HL-60/S4 (cell line): ENCODE measurements around the gene HSPB2.
"Not testable (repeated sequence)": the region's sequence is repeated elsewhere in the genome, so short reads cannot be mapped to it uniquely, and the experiment has no call there.

Experiments
- in situ Hi-C: fragments of 300-500 bp; cut with MboI; formaldehyde crosslinking; loops from 2 replicates; pipeline ENCODE4 v1.14.3; 2022; ENCODE audit warnings: low sequenced_read_pairs

The HSPB2 gene

DNA sequence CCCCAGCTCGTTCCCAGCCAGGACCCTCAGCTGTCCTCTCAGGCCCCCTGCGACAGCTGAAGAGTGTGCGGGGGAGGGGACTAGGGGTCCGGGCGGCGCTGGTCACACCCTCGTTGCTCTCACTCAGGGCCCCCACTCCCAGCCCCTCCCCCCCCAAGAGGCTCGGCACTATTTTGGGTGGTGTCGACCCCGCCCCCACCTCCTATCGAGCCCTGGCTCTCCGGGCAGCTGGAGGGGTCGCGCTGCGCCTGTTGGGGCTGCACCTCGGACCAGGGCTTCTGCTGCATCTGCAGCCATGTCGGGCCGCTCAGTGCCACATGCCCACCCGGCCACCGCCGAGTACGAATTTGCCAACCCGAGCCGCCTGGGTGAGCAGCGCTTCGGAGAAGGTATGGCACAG lies at the start of gene HSPB2:
HSPB2 (plus strand) TSS at position 200 of the 400 bp plus-strand sequence; CDS start at position 296, 96 bp downstream.
- in situ Hi-C loops, result no loop called here

- in situ Hi-C loops, result no loop called here
Observed at GRCh38 chr11:111870113-111870512, 42.4 kb upstream of the HSPB2 start.

DNA sequence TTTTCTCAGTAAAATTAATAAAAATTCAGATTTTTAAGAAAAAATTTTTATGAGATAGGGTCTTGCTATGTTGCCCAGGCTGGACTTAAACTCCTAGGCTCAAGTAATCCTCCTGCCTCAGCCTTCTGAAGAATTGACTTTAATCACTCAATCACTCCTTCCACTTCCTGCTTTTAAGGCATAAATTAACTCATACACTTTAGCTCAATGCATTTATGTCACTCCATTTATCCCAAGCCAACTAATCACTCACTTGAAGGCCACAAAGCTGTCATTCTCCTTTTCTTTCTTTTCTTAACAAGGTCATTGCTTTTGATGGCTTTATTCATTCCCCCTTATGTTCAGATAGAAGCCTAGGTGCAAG lies 42.0 kb upstream of the HSPB2 start:
- in situ Hi-C loops, result no loop called here

GRCh38 chr11:111870886-111871692 lies 41.4 kb upstream of the HSPB2 start, which contains the start of gene ALG9:
TSS of gene ALG9 (minus strand) at chr11:111871581. CDS start at chr11:111871482, 99 bp downstream.
- in situ Hi-C loops, result no loop called here

DNA sequence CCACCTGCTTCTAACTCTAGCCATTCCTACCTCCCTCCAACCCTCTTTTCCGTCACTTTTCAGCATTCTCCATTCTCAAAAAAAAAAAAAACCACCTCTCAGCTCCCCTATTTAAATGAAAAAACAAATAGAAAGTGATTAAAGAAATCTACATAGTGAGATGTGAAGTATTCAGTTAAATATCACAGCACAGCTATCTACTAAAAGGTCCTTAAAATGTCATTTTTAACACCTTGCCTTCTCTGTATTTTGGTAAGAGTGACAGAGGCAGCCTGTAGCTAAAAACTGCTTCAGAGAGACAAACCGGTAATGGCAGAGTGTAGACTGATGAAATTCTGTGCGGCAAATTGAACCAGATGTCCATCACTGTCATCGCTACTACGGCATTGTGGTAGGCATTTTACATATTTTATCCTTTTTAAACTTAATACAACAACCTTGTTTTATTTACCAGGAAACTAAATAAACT lies 40.8 kb upstream of the HSPB2 start:
- in situ Hi-C loops, result no loop called here

DNA sequence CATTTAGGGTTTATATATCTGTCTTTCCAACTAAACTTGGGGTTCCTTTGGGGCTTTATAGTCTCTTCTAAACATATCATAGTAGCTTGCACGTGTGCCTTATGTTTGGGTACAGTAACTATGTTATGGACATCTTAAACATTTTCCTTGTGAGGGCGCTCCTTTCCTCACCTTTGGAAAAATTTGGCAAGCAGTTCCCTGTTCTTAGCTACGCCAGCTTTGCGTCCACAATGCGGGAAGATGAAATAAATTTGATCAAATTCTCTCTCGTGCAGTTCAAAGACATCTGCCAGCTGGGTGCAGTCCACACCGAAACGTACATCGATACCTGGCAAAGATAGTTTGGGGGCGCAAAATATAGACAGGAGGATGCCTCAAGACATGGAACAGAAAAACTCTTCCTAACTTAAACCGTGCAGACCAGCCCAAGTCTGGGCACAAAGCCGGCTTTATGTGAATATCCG lies 34.1 kb upstream of the HSPB2 start:
- in situ Hi-C loops, result no loop called here

DNA sequence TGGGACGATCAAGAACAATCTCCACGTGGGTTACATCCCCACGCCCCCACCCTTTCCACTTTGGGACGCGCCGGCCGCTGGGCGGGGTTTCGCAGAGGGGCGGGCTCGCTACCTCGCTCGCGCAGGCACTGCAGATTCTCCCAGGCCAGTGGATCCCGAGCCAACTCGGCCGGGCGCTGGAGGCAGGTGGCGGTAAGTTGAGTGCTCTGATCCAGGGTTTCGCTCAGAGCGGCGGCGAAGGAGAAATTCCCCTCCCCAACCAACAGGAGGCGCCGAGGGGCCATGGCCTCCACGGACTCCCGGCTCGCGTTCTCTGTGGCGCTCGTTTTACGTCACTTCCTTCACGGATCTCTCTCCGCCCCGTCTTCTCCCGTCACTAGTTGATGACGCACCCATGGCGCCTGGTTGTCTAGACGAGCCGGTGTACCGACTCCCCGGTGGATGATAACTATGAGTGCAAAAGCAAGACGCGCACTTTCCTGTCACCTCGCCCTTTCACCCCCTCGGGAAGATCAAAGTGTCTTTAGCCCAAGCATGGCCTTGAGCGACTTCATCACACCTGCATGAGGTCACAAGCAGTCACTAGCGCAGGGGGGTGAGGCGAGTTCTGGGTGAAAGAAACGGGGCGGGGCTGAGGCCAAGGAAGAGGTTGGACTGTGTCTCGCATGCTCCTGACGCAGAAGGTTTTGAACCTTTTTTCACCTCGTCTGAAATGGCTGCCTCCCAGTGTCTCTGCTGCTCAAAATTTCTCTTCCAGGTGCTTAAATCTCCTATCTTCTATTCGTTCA lies 33.5 kb upstream of the HSPB2 start, which contains the start of the genes CFAP68 and FDXACB1:
CFAP68 (plus strand) TSS at position 693 of the 788 bp plus-strand sequence; CDS start at position 713, 20 bp downstream.
FDXACB1 (minus strand) TSS at position 317 of the 788 bp plus-strand sequence; CDS start at position 284, 33 bp downstream.
- in situ Hi-C loops, result no loop called here

DNA sequence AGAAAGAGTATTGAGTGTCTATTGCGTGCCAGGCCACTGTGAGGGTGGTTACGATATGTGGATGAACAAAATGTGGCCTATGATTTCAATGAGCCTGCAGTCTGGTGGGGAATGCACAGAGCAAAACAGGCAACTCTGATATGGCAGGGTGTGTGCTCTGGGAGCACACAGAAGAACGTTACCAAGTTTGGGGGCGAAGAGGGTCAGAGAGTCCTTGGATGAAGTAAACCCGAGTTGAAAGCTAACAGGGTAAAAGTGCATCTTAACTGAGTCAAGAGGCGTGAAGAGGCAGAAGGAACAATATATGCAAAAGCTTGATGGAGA lies 32.9 kb upstream of the HSPB2 start:
- in situ Hi-C loops, result no loop called here

GRCh38 chr11:111882202-111882601 lies 30.3 kb upstream of the HSPB2 start:
- in situ Hi-C loops, result no loop called here

- in situ Hi-C loops, result not testable (repeated sequence)
Observed at GRCh38 chr11:111885053-111885452, 27.5 kb upstream of the HSPB2 start.

DNA sequence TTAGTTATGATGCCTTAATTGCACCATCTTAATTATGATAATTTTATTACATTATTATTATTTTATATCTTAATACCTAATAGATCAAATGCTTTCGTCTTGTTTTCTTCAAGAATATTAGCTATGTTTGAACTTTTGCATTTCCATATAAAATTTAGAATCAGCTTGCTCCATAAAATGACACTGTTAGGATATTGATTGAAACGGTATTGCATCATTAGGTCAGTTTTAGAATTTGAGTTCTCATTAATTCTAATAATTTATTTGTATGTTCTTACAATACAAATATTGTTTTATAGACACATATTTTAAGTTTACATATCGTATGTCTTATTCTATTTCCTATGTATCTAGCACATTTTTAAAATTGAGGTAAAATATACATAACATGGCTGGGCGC lies 26.5 kb upstream of the HSPB2 start:
- in situ Hi-C loops, result no loop called here

DNA sequence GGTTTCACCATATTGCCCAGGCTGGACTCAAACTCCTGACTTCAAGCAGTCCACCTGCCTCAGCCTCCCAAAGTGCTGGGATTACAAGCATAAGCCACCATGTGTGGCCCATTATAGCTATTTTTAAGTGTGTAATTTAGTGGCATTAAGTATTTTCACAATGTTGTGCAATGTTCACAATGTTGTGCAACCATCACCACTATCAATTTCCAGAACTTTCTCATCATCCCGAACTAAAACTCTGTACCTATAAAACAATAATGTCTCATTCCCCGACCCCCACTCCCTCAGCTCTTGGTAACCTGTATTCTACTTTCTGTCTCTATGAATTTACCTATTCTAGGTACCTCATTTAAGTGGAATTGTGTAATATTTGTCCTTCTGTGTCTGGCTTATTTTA lies 25.7 kb upstream of the HSPB2 start:
- in situ Hi-C loops, result no loop called here

DNA sequence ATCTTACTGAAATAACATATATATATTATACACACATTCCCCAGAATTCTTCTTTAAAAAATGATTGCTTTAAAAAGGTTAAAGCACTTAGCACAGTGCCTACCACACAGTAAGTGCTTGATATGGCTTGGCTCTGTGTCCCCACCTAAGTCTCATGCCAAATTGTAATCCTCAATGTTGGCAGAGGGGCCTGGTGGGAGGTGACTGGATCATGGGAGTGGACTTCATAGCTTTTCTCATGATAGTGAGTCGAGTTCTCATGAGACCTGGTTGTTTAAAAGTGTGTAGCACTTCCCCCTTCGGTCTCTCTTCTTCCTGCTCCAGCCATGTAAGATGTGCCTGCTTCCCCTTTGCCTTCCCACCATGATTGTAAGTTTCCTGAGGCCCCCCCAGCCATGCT lies 7.1 kb upstream of the HSPB2 start:
- in situ Hi-C loops, result no loop called here

- in situ Hi-C loops, result no loop called here
Observed at GRCh38 chr11:111906680-111907079, 5.9 kb upstream of the HSPB2 start.

DNA sequence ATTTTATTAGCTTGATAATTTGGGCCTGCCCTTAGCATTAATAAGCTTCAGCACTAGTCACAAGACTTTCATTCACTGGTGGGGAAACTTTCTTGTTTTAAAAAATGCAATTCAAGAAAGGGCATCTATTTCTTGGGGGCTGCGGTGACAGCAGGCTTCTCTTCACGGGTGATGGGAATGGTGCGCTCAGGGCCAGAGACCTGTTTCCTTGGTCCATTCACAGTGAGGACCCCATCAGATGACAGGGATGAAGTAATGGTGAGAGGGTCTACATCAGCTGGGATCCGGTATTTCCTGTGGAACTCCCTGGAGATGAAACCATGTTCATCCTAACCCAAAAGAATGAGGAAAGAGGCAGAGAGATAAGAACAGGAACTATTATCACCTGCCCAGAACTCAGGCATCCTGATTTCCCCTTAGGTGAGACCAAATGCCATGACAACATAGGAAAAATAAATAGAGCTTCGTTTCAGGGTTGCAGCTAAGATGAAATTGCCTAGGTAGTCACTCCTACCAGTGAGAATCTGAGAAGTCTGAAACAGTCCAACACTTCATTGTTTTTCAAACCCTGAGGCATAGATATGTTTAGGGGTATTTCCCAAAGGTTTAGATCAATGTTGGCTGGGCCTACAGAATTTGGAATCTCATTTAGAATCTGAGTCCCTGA lies 3.8 kb upstream of the HSPB2 start:
- in situ Hi-C loops, result no loop called here

- in situ Hi-C loops, result no loop called here
Observed at GRCh38 chr11:111909378-111909777, 3.2 kb upstream of the HSPB2 start.

DNA sequence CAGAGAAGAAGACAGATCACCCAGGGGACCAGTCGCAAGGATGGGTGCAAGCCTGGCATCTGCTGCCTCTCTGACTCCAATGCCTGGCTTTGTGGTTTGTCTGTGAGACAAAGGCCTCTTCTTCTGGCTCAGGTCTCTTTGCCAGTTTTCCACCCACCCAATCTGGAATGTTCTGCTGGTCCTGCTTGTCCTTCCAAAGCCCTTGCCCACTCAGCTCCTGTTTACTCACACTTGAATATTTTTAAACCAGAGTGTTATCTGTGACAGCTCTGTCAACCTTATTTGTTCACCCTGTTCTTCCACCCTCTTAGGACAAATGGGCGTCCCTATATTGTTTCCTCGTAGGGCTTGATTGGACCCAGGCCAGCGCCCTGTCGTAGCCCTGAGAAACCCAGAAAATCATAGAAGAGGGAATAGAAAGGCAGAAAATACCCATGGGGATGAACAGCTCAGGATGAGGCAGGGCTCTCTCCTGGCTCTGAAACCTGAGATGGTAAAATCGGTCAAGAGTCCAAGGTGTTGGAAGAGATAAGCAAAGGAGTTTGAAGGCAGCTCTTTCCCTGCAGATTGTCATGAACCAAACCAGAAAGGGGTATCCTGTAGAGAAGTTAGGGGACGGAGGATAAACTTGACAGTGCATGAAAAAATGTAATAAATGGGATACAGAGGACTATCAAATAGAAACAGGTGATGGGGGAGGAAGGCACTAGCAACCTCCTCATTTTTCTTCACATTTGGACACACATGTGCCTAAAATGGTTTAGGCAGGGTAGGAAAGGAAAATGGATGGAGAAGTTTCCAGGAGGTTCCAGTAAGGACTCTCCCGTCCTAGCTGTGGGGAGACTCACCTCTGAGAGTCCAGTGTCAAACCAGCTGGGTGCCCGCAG lies 1.6 kb upstream of the HSPB2 start:
- in situ Hi-C loops, result no loop called here

DNA sequence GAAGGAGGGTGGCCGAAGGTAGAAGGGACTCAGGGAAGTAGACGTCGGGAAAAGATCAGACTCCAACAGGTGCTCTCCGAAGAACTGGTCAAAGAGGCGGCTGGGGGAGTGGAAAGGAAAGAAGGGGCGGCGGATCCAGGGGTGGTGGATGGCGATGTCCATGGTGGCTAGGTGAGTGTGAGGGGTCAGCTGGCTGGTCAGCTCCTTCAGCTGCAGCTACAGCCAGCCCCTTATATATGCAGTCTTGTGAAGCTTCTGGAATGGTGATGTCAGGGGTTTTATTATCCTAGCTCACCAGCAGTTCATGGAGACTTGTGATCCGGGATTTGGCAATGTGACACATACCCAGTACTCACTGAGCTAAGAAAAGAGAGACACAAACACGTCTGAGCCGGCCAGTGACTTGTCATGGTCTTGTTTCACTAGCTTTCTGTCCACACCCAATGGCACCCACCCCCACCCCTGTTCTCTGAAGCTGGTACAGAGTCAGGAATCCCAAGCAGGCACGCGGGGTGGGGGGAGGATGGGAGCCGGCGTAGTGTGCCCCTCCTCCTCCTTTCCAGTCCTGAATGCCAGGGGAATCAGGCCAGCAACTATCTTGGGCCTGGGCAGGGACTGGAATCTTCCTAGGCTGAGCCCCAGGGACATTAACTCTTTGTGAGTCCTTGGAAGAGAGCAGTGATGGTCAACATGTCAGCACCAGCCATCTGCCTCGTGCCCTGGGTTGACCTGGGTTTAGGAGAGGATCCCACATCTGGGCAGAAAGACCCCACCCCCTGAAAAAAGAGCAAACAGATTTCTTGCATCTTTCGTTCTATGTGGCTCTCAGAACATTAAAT lies 752 bp upstream of the HSPB2 start, which contains the start of gene CRYAB:
CRYAB (minus strand) TSS at position 208 of the 839 bp plus-strand sequence; CDS start at position 162, 46 bp downstream.
- in situ Hi-C loops, result no loop called here
